ENCODE results near the gene CREB5. TPM values are rescaled to one million over a fixed set of nuclear protein-coding genes. Genes with fewer than 3 reads are reported as not detected.
A peak's percentile ranks its signal among the peaks of the same experiment; 100 is the strongest.

Gene CREB5
- total RNA-seq, 1 donor from 2014 or later, result 25.7 TPM

DNA sequence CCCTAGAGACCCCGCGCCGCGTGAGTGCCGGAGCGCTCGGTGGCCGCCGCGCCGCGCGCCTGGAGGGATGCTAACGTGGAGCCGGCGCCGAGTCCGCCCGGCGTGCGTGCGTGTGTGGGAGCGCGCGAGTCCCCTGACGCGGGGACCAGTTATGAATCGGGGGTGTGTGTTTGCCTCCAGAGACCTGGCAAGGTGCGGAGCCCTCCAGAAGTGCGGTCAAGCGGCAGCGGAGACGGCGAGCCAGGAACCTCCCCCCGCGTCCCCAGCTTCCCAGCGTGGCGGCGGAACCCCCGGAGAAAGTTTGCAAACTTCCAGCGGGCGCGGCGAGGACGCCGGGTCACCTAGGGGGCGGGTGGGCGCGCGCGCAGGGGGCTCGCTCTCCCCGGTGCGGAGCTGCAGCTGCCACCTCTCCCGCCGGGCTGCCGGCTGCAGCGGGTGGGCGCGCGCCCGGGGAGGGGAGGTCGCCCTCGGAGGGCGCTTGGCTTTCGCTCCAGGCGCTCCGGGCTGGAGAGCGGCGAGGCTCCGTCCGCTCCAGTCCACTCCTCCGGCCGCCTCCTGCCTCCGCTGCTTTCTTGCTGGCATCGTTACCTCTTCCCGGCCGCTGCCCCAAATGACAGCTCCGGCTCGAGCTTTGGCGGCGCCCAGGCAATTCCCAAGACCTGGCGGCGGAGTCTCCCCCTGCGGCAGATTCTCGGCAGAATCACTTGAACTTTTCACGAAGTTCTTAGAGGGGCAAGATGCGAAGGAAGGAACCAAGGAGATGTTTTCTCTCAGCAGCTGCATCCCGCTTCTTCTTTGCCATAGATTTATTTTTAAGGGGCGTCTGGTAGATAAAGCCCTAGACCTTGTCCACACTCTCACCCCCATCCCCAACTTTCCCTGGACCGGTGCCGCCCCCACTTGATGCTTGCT lies 2.3 kb upstream of the CREB5 start:
- H3K4me3 ChIP-seq (ENCODE audit: low read depth, low read length), result peak overlapping the region; percentile 73
- TF ChIP-seq, protein P1, sequence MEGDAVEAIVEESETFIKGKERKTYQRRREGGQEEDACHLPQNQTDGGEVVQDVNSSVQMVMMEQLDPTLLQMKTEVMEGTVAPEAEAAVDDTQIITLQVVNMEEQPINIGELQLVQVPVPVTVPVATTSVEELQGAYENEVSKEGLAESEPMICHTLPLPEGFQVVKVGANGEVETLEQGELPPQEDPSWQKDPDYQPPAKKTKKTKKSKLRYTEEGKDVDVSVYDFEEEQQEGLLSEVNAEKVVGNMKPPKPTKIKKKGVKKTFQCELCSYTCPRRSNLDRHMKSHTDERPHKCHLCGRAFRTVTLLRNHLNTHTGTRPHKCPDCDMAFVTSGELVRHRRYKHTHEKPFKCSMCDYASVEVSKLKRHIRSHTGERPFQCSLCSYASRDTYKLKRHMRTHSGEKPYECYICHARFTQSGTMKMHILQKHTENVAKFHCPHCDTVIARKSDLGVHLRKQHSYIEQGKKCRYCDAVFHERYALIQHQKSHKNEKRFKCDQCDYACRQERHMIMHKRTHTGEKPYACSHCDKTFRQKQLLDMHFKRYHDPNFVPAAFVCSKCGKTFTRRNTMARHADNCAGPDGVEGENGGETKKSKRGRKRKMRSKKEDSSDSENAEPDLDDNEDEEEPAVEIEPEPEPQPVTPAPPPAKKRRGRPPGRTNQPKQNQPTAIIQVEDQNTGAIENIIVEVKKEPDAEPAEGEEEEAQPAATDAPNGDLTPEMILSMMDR (conservative IDR thresholded peaks at IDR 0.05; ENCODE audit: low read depth, low read length), result no peak
- no peak for DNase-seq (ENCODE audit: low read depth)

DNA sequence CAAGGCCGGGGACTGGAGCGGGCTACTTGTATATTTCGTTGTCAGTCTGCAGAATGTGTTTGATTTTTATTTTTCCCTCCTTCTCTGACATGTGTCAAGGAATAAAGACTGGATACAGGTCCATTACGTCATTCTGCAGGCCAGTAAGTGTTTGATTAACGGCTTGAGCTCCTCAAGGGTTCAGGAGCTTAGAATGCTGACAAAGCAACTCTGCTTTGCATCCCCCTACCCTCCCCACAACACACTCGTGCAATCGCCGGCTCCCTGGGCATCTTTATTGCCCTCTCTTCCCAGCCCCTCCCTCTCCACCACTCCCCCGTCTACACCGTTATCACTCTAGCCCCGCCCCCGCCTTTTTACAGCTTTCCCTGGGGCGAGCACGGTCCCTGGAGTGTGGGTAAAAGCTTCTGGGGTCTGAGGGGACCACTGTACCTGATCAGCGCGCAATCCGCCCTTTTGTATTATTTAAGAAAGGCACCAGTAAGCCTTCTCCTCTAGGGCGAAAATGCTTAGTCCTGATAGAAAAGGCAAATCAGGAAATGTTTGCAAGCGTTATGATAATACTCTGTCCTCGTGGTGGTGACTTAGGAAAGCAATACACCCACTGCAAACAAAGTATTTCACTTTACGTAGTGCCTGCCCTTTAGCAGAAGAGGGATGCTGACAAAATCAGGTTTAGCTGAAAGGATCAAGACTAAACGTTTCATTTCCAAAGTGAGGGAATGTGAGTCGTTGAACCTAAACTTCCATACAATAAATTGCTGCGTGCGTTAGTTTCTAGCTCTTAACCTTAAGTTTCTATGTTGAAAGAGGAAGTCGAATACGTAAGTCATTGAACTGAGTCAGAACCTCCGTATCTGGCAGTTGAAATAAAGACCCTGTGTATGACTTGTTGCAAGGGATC lies 1.4 kb upstream of the CREB5 start:
- TF ChIP-seq, protein P1 (conservative IDR thresholded peaks at IDR 0.05; ENCODE audit: low read depth, low read length), result no peak
- no peak for DNase-seq (ENCODE audit: low read depth)
- peak overlapping the region; percentile 73 for H3K4me3 ChIP-seq (ENCODE audit: low read depth, low read length)

DNA sequence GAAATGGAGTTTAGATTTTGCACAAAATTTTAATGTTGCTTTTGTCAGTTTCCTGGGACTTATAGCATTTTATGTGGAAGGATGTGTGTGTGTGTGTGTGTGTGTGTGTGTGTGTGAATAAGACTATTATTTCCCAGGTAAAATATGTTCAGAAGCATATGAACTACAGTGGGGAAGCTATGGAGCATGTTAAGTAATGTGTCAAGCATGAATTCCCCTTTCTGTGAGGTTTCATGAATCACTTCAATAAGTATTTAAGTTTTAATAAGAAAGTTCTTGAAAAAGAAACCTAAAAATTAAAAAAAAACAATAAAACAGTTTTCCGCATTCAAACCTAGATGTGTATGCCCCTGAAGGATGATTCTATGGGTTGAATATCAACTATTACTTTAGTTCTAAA lies 693 bp downstream of the CREB5 start:
- no peak for DNase-seq (ENCODE audit: low read depth)
- TF ChIP-seq, protein P1 (conservative IDR thresholded peaks at IDR 0.05; ENCODE audit: low read depth, low read length), result no peak
- H3K4me3 ChIP-seq (ENCODE audit: low read depth, low read length), result peak overlapping the region; percentile 44

DNA sequence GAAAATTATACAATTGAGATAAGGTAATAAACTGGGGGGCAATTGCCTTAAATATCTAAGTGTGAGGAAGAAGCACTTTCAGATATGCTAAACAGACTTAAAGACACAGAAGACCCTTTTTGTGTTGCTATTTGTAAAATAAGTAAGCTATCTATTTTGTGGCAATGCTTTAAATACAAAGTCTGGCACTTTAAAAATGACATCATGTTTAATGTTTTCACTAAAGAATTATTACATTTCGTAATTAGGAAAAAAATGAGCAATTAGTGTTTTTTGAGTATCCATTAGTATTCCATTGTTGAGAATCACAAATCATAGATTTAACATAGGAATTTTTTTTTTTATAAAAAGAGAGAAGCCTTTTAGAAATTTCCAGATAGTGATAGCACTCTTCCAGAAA lies 2.1 kb downstream of the CREB5 start:
- DNase-seq (ENCODE audit: low read depth), result no peak
- TF ChIP-seq, protein P1 (conservative IDR thresholded peaks at IDR 0.05; ENCODE audit: low read depth, low read length), result no peak
- no peak overlapping the region for H3K4me3 ChIP-seq (ENCODE audit: low read depth, low read length)

DNA sequence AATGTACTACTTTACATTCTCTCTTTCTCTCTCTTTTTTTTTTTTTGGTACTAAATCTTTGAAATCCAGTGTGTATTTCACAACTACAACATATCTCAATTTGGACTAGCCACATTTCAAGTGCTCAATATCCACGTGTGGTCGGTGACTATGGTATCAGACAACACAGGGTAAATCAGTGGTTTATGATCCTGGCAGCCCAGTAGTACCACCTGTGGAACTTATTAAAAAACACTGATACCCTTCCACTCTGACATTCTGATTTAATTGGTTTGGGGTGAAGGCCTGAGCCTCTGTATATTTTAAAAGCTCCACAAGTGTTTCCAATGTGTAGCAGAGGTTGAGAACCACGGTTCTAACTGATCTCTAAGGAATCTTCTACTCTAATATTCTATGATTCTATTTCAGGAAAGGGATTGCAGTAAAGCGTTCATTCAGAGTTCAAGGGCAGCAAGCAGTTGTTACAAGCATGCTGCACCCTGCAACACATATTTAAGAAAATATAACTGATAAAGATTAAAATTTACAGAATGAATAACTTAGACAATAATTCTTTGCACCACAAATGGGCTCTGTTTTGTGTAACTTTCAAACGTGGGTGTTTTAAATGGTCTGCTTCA lies 5.1 kb downstream of the CREB5 start:
- TF ChIP-seq, protein P1 (conservative IDR thresholded peaks at IDR 0.05; ENCODE audit: low read depth, low read length), result no peak
- no peak for DNase-seq (ENCODE audit: low read depth)
- no peak overlapping the region for H3K4me3 ChIP-seq (ENCODE audit: low read depth, low read length)

DNA sequence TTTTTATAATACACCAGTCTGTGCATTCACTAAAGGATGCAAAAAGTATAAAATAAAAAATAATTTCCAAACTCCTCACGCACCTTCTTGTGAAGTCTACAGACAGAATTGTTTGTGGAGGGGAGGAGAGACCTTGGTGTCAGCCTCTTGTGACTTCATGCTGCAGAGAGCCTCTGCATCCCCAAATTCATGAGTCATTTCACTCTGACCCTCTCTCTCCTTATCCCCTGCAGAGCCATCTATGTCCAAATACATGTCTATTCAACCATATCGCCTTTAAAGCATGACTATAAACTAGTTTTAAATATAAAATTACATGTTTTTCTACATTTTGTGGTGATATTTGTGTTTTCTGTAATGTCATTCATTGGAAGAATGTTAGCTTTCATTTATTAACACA lies 6.0 kb downstream of the CREB5 start:
- H3K4me3 ChIP-seq (ENCODE audit: low read depth, low read length), result no peak overlapping the region
- DNase-seq (ENCODE audit: low read depth), result no peak
- TF ChIP-seq, protein P1 (conservative IDR thresholded peaks at IDR 0.05; ENCODE audit: low read depth, low read length), result no peak
